Measurements from ENCODE around the gene DRAM1.
A peak's percentile ranks its signal among the peaks of the same experiment; 100 is the strongest.

The DRAM1 gene

DNA sequence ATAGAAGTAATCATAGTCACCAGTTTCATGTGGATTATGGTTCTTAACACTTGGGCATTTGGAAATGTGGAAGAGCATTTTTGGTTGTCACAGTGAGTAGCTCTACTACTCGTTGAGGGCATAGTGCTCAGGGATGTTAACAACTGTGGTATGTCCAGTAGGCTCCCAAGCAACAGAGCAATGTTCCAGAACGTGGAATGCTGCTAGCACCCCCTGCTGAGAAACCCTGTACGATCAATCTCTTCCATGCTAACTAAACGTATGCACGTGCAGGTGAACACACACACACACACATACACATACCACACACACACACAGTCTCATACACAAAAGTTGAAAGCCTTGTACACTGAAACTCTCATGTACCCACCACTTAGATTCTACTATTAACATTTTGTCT lies 30.1 kb upstream of the DRAM1 start:
- Histone ChIP-seq H3K27ac (ENCODE audit: extremely low read depth, low read depth, low read length) (no peak overlapping the region), H3K9me3 (ENCODE audit: control insufficient read depth, insufficient read depth, low read depth, low read length) (no peaks in the 10 kb centered on the region), H3K4me3 (ENCODE audit: low read depth, low read length) (no peak overlapping the region), H3K4me1 (ENCODE audit: control insufficient read depth, insufficient read depth, low read length) (no peaks in the 10 kb centered on the region), H3K36me3 (ENCODE audit: control insufficient read depth in 2 of 2, insufficient read depth in 1 of 2, low read length in 2 of 2) (no peaks in the 10 kb centered on the region)
- TF ChIP-seq ZNF670 (tag by site-specific recombination; IDR thresholded peaks at IDR 0.05; ENCODE audit: low read depth) = no peak
- TF ChIP-seq TSHZ1 (tag by site-specific recombination; IDR thresholded peaks at IDR 0.05; ENCODE audit: borderline replicate concordance) = no peak
- TF ChIP-seq ZBTB10 (tag by site-specific recombination; IDR thresholded peaks at IDR 0.05) = no peak
- no peak for TF ChIP-seq ZNF513 (tag by site-specific recombination; IDR thresholded peaks at IDR 0.05)
- TF ChIP-seq ZNF785 (tag by site-specific recombination; IDR thresholded peaks at IDR 0.05) = no peak
- ChIA-PET CTCF (interaction anchor here (0.9 kb wide), 1 partner anchor 73 kb away, joined by 4 read pairs; no protein-coding TSS in a partner anchor), POLR2A (no interaction called here)

DNA sequence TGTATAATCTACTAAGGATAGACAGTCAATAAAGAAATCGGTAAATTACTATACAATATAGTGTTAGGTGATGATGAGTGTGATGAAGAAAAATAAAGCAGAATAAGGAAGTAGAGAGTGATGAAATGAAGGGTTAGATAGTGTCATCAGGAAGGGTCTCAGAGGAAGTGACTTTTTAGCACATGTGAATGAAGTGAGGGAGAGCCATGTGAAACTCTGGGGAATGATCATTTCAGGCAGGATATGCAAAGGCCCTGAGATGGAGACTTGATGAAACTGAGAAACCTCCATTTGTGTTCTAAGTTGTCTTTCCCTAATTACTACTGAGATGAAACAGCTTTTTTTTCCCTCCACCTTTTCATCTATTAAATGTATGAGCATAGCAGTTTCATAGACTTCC lies 27.2 kb upstream of the DRAM1 start:
- H3K27ac ChIP-seq (ENCODE audit: extremely low read depth, low read depth, low read length) = no peak overlapping the region
- CTCF ChIA-PET = interaction anchor here (0.6 to 2.3 kb wide), 2 partner anchors 10 to 12 kb away, joined by 3 to 9 read pairs; no protein-coding TSS in a partner anchor

More for the DNA sequence above, 27.2 kb upstream of the DRAM1 start:
- TF ChIP-seq ZNF654 (tag by site-specific recombination; IDR thresholded peaks at IDR 0.05; ENCODE audit: low read depth) (no peak), TSHZ1 (tag by site-specific recombination; IDR thresholded peaks at IDR 0.05; ENCODE audit: borderline replicate concordance) (no peak), ZNF140 (tag by site-specific recombination; IDR thresholded peaks at IDR 0.05) (no peak), ZNF513 (tag by site-specific recombination; IDR thresholded peaks at IDR 0.05) (0 out of 2 replicates have a peak, but pooled peaks have one; percentile 27), SP2 (tag by site-specific recombination; IDR thresholded peaks at IDR 0.05) (no peak), ZNF623 (tag by site-specific recombination; IDR thresholded peaks at IDR 0.05) (peak; percentile 60), ZNF223 (tag by site-specific recombination; IDR thresholded peaks at IDR 0.05) (no peak), ZNF23 (tag by site-specific recombination; IDR thresholded peaks at IDR 0.05; ENCODE audit: borderline replicate concordance) (no peak), ZBTB20 (tag by site-specific recombination; IDR thresholded peaks at IDR 0.05) (no peak)
- TF ChIP-seq, protein P1, sequence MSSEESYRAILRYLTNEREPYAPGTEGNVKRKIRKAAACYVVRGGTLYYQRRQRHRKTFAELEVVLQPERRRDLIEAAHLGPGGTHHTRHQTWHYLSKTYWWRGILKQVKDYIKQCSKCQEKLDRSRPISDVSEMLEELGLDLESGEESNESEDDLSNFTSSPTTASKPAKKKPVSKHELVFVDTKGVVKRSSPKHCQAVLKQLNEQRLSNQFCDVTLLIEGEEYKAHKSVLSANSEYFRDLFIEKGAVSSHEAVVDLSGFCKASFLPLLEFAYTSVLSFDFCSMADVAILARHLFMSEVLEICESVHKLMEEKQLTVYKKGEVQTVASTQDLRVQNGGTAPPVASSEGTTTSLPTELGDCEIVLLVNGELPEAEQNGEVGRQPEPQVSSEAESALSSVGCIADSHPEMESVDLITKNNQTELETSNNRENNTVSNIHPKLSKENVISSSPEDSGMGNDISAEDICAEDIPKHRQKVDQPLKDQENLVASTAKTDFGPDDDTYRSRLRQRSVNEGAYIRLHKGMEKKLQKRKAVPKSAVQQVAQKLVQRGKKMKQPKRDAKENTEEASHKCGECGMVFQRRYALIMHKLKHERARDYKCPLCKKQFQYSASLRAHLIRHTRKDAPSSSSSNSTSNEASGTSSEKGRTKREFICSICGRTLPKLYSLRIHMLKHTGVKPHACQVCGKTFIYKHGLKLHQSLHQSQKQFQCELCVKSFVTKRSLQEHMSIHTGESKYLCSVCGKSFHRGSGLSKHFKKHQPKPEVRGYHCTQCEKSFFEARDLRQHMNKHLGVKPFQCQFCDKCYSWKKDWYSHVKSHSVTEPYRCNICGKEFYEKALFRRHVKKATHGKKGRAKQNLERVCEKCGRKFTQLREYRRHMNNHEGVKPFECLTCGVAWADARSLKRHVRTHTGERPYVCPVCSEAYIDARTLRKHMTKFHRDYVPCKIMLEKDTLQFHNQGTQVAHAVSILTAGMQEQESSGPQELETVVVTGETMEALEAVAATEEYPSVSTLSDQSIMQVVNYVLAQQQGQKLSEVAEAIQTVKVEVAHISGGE (tag by site-specific recombination; conservative IDR thresholded peaks at IDR 0.05; ENCODE audit: low read depth) = no peak
- TF ChIP-seq, protein P2, sequence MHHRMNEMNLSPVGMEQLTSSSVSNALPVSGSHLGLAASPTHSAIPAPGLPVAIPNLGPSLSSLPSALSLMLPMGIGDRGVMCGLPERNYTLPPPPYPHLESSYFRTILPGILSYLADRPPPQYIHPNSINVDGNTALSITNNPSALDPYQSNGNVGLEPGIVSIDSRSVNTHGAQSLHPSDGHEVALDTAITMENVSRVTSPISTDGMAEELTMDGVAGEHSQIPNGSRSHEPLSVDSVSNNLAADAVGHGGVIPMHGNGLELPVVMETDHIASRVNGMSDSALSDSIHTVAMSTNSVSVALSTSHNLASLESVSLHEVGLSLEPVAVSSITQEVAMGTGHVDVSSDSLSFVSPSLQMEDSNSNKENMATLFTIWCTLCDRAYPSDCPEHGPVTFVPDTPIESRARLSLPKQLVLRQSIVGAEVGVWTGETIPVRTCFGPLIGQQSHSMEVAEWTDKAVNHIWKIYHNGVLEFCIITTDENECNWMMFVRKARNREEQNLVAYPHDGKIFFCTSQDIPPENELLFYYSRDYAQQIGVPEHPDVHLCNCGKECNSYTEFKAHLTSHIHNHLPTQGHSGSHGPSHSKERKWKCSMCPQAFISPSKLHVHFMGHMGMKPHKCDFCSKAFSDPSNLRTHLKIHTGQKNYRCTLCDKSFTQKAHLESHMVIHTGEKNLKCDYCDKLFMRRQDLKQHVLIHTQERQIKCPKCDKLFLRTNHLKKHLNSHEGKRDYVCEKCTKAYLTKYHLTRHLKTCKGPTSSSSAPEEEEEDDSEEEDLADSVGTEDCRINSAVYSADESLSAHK (tag by site-specific recombination; IDR thresholded peaks at IDR 0.05) = no peak
- Histone ChIP-seq H3K4me1 (ENCODE audit: control insufficient read depth, insufficient read depth, low read length) (no peaks in the 10 kb centered on the region; the same call in 1 of the 2 replicates), H3K9me3 (ENCODE audit: control insufficient read depth, insufficient read depth, low read depth, low read length) (no peaks in the 10 kb centered on the region), H3K36me3 (ENCODE audit: control insufficient read depth in 2 of 2, insufficient read depth in 1 of 2, low read length in 2 of 2) (no peaks in the 10 kb centered on the region), H3K4me3 (ENCODE audit: low read depth, low read length) (no peak overlapping the region)
- POLR2A ChIA-PET = no interaction called here

All from HEK293 (cell line).